SU-DHL-6 (cell line): Measurements from ENCODE around the gene BPIFB4.

Experiments used
- H2AFZ ChIP-seq: fragments of 200-600 bp; sonication (generic); 2 replicates; pipeline ENCODE4 v1.6.1; 2014; ENCODE audit warnings: low read depth, mild to moderate bottlenecking, moderate library complexity, mixed read lengths, antibody characterized with exemption, low read length; ENCODE audit not compliant: severe bottlenecking
- H3F3A ChIP-seq: fragments of 200-600 bp; shearing (Covaris generic); 2 replicates; pipeline ENCODE4 v1.6.0; 2016; ENCODE audit warnings: antibody characterized with exemption, mild to moderate bottlenecking; ENCODE audit not compliant: insufficient read depth
- H3K27ac ChIP-seq: fragments of 200-600 bp; sonication (generic); 2 replicates; pipeline ENCODE4 v1.5.1; 2016; ENCODE audit warnings: low read depth, mild to moderate bottlenecking, low read length, moderate library complexity, mixed read lengths
- H3K27me3 ChIP-seq: fragments of 200-600 bp; sonication (generic), shearing (Covaris generic); 2 replicates; pipeline ENCODE4 v1.6.0; 2014; ENCODE audit warnings: mild to moderate bottlenecking, low read length
- H3K36me3 ChIP-seq: fragments of 200-600 bp; sonication (generic); 2 replicates; pipeline ENCODE4 v1.6.1; 2014; ENCODE audit warnings: mild to moderate bottlenecking, low read length, mixed read lengths
- H3K4me2 ChIP-seq: fragments of 300-600, 200-600 bp; shearing (Covaris generic), sonication (generic); 2 replicates; pipeline ENCODE4 v1.6.0; 2014; ENCODE audit warnings: low read length, low read depth, mild to moderate bottlenecking; ENCODE audit not compliant: poor library complexity, severe bottlenecking
- H3K4me3 ChIP-seq: fragments of 200-600 bp; sonication (generic); 2 replicates; pipeline ENCODE4 v1.5.1; 2014; ENCODE audit warnings: antibody characterized with exemption, low read length, mild to moderate bottlenecking, mixed read lengths; ENCODE audit not compliant: insufficient read depth, poor library complexity, severe bottlenecking
- H3K79me2 ChIP-seq: fragments of 200-600 bp; sonication (generic); 2 replicates; pipeline ENCODE4 v1.6.1; 2014; ENCODE audit warnings: mild to moderate bottlenecking, low read length, moderate library complexity; ENCODE audit not compliant: insufficient read depth
- H3K9ac ChIP-seq: fragments of 200-600 bp; sonication (generic); 2 replicates; pipeline ENCODE4 v1.7.0; 2014; ENCODE audit warnings: mild to moderate bottlenecking, low read length
- H3K9me2 ChIP-seq: fragments of 200-600 bp; sonication (generic); replicated peaks from 2 replicates; pipeline ENCODE4 v1.6.1; 2014; ENCODE audit warnings: low read length; ENCODE audit not compliant: insufficient read depth
- H3K9me3 ChIP-seq: fragments of 200-600 bp; sonication (generic); 2 replicates; pipeline ENCODE4 v1.6.1; 2014; ENCODE audit warnings: low read length, mixed read lengths; ENCODE audit not compliant: insufficient read depth
- H4K20me1 ChIP-seq: fragments of 200-600 bp; sonication (generic); 2 replicates; pipeline ENCODE4 v1.6.1; 2014; ENCODE audit warnings: low read depth, mild to moderate bottlenecking, antibody characterized with exemption, low read length, moderate library complexity, mixed read lengths
- CTCF ChIP-seq: fragments of 200-600 bp; sonication (generic); IDR thresholded peaks from one replicate; pipeline ENCODE4 v1.5.1; 2017; ENCODE audit warnings: antibody characterized with exemption, mild to moderate bottlenecking, low read length, moderate library complexity; ENCODE audit not compliant: insufficient read depth, poor library complexity, severe bottlenecking
- EZH2phosphoT487 ChIP-seq: fragments of 200-600 bp; sonication (generic), shearing (Covaris generic); conservative IDR thresholded peaks from 2 replicates; pipeline ENCODE4 v1.6.1; 2018; ENCODE audit warnings: mild to moderate bottlenecking, antibody characterized with exemption, low read length, moderate library complexity, mixed read lengths

Gene BPIFB4

DNA sequence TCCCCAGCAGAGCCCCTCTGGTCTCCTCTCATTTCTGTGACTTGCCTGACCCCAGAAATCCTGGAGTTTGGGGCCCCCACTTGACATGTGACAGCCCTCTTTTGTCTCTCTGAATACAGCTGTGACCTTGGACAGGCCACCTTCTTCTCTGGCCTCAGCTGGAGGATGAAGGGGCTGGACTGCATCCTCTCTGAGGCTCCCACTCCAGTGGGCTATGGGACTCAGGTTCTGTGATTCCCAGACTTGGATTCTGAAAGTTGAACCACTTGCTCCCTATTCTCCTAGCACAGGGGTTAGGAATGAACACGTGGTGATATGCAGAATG, 16.7 kb upstream of the BPIFB4 start:
- Histone ChIP-seq H2AFZ (no peak overlapping the region), H3K27me3 (no peaks in the 10 kb centered on the region), H3K36me3 (no peaks in the 10 kb centered on the region), H3K4me2 (no peak overlapping the region), H3F3A (no peaks in the 10 kb centered on the region), H3K79me2 (no peaks in the 10 kb centered on the region), H3K9ac (no peak overlapping the region), H4K20me1 (no peaks in the 10 kb centered on the region), H3K9me2 (no peaks in the 10 kb centered on the region), H3K4me3 (no peak overlapping the region), H3K9me3 (no peaks in the 10 kb centered on the region), H3K27ac (no peak overlapping the region)
- TF ChIP-seq CTCF: no peak
- no peak for TF ChIP-seq EZH2phosphoT487

- H2AFZ ChIP-seq: no peak overlapping the region
- no peak overlapping the region for H3K4me2 ChIP-seq
- H3K4me3 ChIP-seq: no peak overlapping the region
- no peaks in the 10 kb centered on the region for H3K9me2 ChIP-seq
- no peaks in the 10 kb centered on the region for H3K36me3 ChIP-seq
- no peak for TF ChIP-seq CTCF
- no peak for TF ChIP-seq EZH2phosphoT487
- H3K27me3 ChIP-seq: no peaks in the 10 kb centered on the region
- H3F3A ChIP-seq: no peaks in the 10 kb centered on the region
- H4K20me1 ChIP-seq: no peaks in the 10 kb centered on the region
- no peak overlapping the region for H3K27ac ChIP-seq
- no peak overlapping the region for H3K9ac ChIP-seq
- H3K9me3 ChIP-seq: no peaks in the 10 kb centered on the region
- no peaks in the 10 kb centered on the region for H3K79me2 ChIP-seq
Measured at GRCh38 chr20:33063271-33063670, 16.2 kb upstream of the BPIFB4 start.

- no peak overlapping the region for H3K27ac ChIP-seq
- H2AFZ ChIP-seq: no peak overlapping the region
- H3K9ac ChIP-seq: no peak overlapping the region
- no peaks in the 10 kb centered on the region for H3K79me2 ChIP-seq
- H3K27me3 ChIP-seq: no peaks in the 10 kb centered on the region
- no peaks in the 10 kb centered on the region for H4K20me1 ChIP-seq
- H3K9me3 ChIP-seq: no peaks in the 10 kb centered on the region
- no peaks in the 10 kb centered on the region for H3F3A ChIP-seq
- H3K9me2 ChIP-seq: no peaks in the 10 kb centered on the region
- H3K4me2 ChIP-seq: no peak overlapping the region
- no peak overlapping the region for H3K4me3 ChIP-seq
- no peaks in the 10 kb centered on the region for H3K36me3 ChIP-seq
- TF ChIP-seq EZH2phosphoT487 (no peak), CTCF (no peak)
Measured at GRCh38 chr20:33064572-33065287, 14.7 kb upstream of the BPIFB4 start.
